Cardiac muscle cell (in vitro differentiated cells and primary cell): Measurements from ENCODE around the gene RASSF1. TPM values are rescaled to one million over a fixed set of nuclear protein-coding genes. Genes with fewer than 3 reads are reported as not detected.

Experiments used
- DNase-seq, 2 donors: peaks; one replicate each; pipeline versions ENCODE4 v3.0.0 to v3.0.0-alpha.2; 2010 to 2017; ENCODE audit warnings: low read depth in 1 of 2, low spot score in 1 of 2
- H3K27ac ChIP-seq: fragments of 200-600 bp; sonication (generic); 2 replicates; pipeline ENCODE4 v1.5.1; 2016
- H3K27me3 ChIP-seq: fragments of 200-600 bp; sonication (generic); 2 replicates; pipeline ENCODE4 v1.6.0; 2016; ENCODE audit warnings: control low read depth
- H3K36me3 ChIP-seq: fragments of 200-600 bp; sonication (generic); 2 replicates; pipeline ENCODE4 v1.5.1; 2016; ENCODE audit warnings: control low read depth
- H3K4me1 ChIP-seq: fragments of 200-600 bp; sonication (generic); 2 replicates; pipeline ENCODE4 v1.8.1; 2017; ENCODE audit warnings: low read depth, mild to moderate bottlenecking, mixed run types
- H3K4me3 ChIP-seq: fragments of 200-600 bp; sonication (generic); 2 replicates; pipeline ENCODE4 v1.5.1; 2016; ENCODE audit warnings: mild to moderate bottlenecking
- H3K9me3 ChIP-seq: fragments of 200-600 bp; sonication (generic); 2 replicates; pipeline ENCODE4 v1.5.1; 2017; ENCODE audit warnings: low read depth, mild to moderate bottlenecking, control low read depth
- CTCF ChIP-seq: IDR thresholded peaks from 2 replicates; pipeline ENCODE4 v1.5.1; 2012; ENCODE audit warnings: low read depth, mild to moderate bottlenecking, low read length
- polyA plus RNA-seq: library from polyadenylated mRNA; unstranded; fragments of >200 nt; fragmentation: Nextera tagmentation; extraction: Ambion mirVana; gene quantifications from 2 replicates; pipeline ENCODE4 v1.2.1, GENCODE V29; 2016
- total RNA-seq: library from RNA; depleted of rRNA; stranded (reverse); fragments of >200 nt; gene quantifications from 2 replicates; pipeline ENCODE4 v1.2.3, GENCODE V29; 2016

RASSF1 gene
- total and polyA plus RNA-seq, 2 experiments from 2014 or later, result 23.1 to 23.8 TPM

DNA sequence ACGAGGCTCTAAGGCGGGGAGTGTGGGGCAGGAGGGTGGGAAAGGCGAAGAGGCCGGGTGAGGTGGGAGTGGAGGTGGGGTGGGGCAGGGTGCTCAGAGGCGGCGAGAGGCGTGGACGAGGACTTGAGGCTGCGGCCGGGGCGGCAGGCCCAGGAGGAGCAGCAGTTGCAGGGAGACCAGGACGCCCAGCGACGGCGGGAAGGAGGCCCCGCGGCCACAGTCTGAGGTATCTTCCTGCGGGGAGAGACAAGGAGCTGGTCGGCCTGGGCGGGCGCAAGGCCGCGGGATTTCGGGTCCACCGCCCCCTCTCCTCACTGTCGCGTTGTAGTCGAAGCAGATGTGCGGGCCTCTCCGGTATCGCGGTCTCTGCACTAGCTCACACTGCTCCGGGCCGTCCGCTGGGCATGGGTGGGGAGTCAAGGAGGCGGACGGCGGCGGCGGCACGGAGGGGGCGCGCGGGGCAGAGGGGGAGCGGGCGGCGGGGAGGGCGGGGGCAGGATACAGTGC is 24.0 kb upstream of the RASSF1 start:
- no peaks in the 10 kb centered on the region for H3K36me3 ChIP-seq
- no peak for DNase-seq

GRCh38 chr3:50359760-50360110 is 19.1 kb upstream of the RASSF1 start:
- Histone ChIP-seq H3K4me1 (peaks cover 21% of the 10 kb centered on the region), H3K9me3 (no peaks in the 10 kb centered on the region), H3K36me3 (peaks cover 6% of the 10 kb centered on the region), H3K4me3 (no peak overlapping the region), H3K27me3 (no peaks in the 10 kb centered on the region), H3K27ac (no peak overlapping the region)
- no peak for DNase-seq
- no peak for TF ChIP-seq CTCF

More for the DNA sequence above, 24.0 kb upstream of the RASSF1 start:
- Histone ChIP-seq H3K4me3 (peak overlapping the region; percentile 32), H3K4me1 (no peaks in the 10 kb centered on the region), H3K27me3 (no peaks in the 10 kb centered on the region), H3K27ac (no peak overlapping the region), H3K9me3 (no peaks in the 10 kb centered on the region)
- TF ChIP-seq CTCF, result no peak

- no peaks in the 10 kb centered on the region for H3K27me3 ChIP-seq
- no peaks in the 10 kb centered on the region for H3K9me3 ChIP-seq
- DNase-seq, result peak; percentile 98 to 99
- peak within 1 kb of the TSS; percentile 86 for H3K4me3 ChIP-seq
- no peak for TF ChIP-seq CTCF
- peaks cover 21% of the 10 kb centered on the region for H3K4me1 ChIP-seq
- H3K36me3 ChIP-seq, result peaks cover 10% of the 10 kb centered on the region
- peak within 1 kb of the TSS; percentile 89 for H3K27ac ChIP-seq
Observed at GRCh38 chr3:50358911-50359759, 18.5 kb upstream of the RASSF1 start, which contains the start of gene TMEM115. Gene TMEM115, minus strand, starts transcription at chr3:50359521. Its CDS starts 458 bp downstream, at chr3:50359063.

- H3K27me3 ChIP-seq, result no peaks in the 10 kb centered on the region
- peaks cover 10% of the 10 kb centered on the region for H3K36me3 ChIP-seq
- peaks cover 21% of the 10 kb centered on the region for H3K4me1 ChIP-seq
- peak overlapping the region; percentile 86 for H3K4me3 ChIP-seq
- H3K9me3 ChIP-seq, result no peaks in the 10 kb centered on the region
- peak overlapping the region; percentile 89 for H3K27ac ChIP-seq
- no peak for TF ChIP-seq CTCF
- no peak for DNase-seq
Observed at GRCh38 chr3:50358355-50358910, 17.8 kb upstream of the RASSF1 start.

DNA sequence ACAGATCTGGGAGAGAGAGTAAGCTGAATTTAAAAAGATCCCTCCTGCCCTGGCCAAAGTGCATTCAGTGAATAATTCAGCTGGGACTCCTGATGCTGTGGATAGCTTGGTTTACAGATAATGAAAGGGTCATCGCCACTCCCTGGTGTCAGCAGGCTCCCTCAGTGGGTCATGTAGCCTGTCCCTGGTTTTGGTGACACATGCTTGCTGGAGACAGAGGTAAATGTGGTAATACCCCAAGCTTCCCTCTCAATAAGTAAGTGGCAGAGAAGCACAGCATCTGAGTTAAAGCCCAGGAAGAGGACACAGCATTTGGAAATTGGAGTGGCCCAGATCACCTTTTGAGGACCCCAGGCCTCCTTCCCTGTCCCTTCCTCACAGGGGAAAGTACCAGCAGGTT is 16.8 kb upstream of the RASSF1 start:
- Histone ChIP-seq H3K36me3 (peaks cover 10% of the 10 kb centered on the region), H3K9me3 (no peaks in the 10 kb centered on the region)

More for the DNA sequence above, 16.8 kb upstream of the RASSF1 start:
- H3K27me3 ChIP-seq, result no peaks in the 10 kb centered on the region
- TF ChIP-seq CTCF, result no peak
- no peak overlapping the region for H3K27ac ChIP-seq
- DNase-seq, result no peak
- H3K4me1 ChIP-seq, result peaks cover 21% of the 10 kb centered on the region
- H3K4me3 ChIP-seq, result peak overlapping the region; percentile 17
